Ovary (tissue), 3 donors: Measurements from ENCODE around the gene VENTX.

ENCODE experiments used
- POLR2A ChIP-seq: fragments of 450-650 bp; IDR thresholded peaks from one replicate; pipeline ENCODE4 v1.6.1; 2017; ENCODE audit warnings: antibody characterized with exemption, mild to moderate bottlenecking, moderate library complexity
- TF ChIP-seq, protein P1 (sequence below), 3 donors: fragments of 450-650 bp in 2 of 3; fragments of 200-600 bp in 1 of 3; IDR thresholded peaks; one replicate each; pipeline versions ENCODE4 v1.5.1 to v1.8.0; 2016 to 2022; ENCODE audit warnings: antibody characterized with exemption in 3 of 3, mild to moderate bottlenecking in 1 of 3
- donor health status: DM: no; HTN: no; CAD: no.

DNA sequence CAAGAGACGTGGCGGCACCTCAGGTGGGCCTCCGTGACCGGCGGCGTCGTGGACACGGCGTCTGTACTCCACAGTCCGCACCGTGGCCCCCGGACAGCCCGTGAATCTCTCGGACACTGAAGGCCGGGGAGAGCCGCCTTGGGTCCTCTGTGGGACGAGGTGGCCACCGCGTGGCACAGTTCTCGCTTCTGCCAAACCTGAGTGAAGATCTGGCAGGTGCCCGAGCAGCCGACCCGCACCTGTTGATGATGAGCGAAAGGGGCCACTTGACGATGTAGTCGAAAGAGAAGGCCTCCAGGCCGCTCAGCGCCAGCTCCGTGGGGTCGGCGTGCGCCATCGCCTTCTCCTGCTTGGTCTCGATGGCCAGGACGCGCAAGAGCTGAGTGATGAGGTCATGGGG is 47.6 kb downstream of the VENTX start:
- TF ChIP-seq, protein P1, sequence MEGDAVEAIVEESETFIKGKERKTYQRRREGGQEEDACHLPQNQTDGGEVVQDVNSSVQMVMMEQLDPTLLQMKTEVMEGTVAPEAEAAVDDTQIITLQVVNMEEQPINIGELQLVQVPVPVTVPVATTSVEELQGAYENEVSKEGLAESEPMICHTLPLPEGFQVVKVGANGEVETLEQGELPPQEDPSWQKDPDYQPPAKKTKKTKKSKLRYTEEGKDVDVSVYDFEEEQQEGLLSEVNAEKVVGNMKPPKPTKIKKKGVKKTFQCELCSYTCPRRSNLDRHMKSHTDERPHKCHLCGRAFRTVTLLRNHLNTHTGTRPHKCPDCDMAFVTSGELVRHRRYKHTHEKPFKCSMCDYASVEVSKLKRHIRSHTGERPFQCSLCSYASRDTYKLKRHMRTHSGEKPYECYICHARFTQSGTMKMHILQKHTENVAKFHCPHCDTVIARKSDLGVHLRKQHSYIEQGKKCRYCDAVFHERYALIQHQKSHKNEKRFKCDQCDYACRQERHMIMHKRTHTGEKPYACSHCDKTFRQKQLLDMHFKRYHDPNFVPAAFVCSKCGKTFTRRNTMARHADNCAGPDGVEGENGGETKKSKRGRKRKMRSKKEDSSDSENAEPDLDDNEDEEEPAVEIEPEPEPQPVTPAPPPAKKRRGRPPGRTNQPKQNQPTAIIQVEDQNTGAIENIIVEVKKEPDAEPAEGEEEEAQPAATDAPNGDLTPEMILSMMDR (IDR thresholded peaks at IDR 0.05), result no peak
- TF ChIP-seq POLR2A, result no peak
